H9 (cell line): ENCODE data around the gene MSLN. TPM values are rescaled to one million over a fixed set of nuclear protein-coding genes. Genes with fewer than 3 reads are reported as not detected.

Experiments
- DNase-seq: peaks from one replicate; pipeline ENCODE4 v3.0.0-alpha.2; 2017
- H2AFZ ChIP-seq: one replicate; pipeline ENCODE4 v1.6.1; 2013; ENCODE audit warnings: mild to moderate bottlenecking, low read length, control low read depth, moderate library complexity
- H2AK5ac ChIP-seq: 2 replicates; pipeline ENCODE4 v1.6.1; 2013; ENCODE audit warnings: low read length, control low read depth, mixed read lengths; ENCODE audit not compliant: insufficient read length
- H2BK120ac ChIP-seq: one replicate; pipeline ENCODE4 v1.6.1; 2013; ENCODE audit warnings: low read depth, mild to moderate bottlenecking, low read length, control low read depth, inconsistent platforms; ENCODE audit not compliant: poor library complexity, severe bottlenecking
- H2BK12ac ChIP-seq: 2 replicates; pipeline ENCODE4 v1.6.1; 2013; ENCODE audit warnings: low read length, control low read depth, mixed read lengths, low read depth; ENCODE audit not compliant: insufficient read length
- H2BK15ac ChIP-seq: 2 replicates; pipeline ENCODE4 v1.6.1; 2013; ENCODE audit warnings: low read depth, low read length, control low read depth
- H2BK20ac ChIP-seq: one replicate; pipeline ENCODE4 v1.6.1; 2013; ENCODE audit warnings: low read depth, mild to moderate bottlenecking, low read length, control low read depth, inconsistent platforms; ENCODE audit not compliant: poor library complexity, severe bottlenecking
- H2BK5ac ChIP-seq: 2 replicates; pipeline ENCODE4 v1.6.1; 2013; ENCODE audit warnings: low read length, control low read depth, mixed read lengths; ENCODE audit not compliant: insufficient read length
- H3K14ac ChIP-seq: 2 replicates; pipeline ENCODE4 v1.6.1; 2013; ENCODE audit warnings: low read length, control low read depth; ENCODE audit not compliant: insufficient read depth
- H3K18ac ChIP-seq: 2 replicates; pipeline ENCODE4 v1.6.1; 2013; ENCODE audit warnings: low read depth, mild to moderate bottlenecking, mixed read lengths, low read length, control low read depth; ENCODE audit not compliant: insufficient read length
- H3K23ac ChIP-seq: 2 replicates; pipeline ENCODE4 v1.6.1; 2013; ENCODE audit warnings: low read length, control low read depth, mixed read lengths, low read depth; ENCODE audit not compliant: insufficient read length
- H3K23me2 ChIP-seq: 2 replicates; pipeline ENCODE4 v1.6.1; 2013; ENCODE audit warnings: low read depth, mild to moderate bottlenecking, mixed read lengths, low read length, control low read depth; ENCODE audit not compliant: insufficient read length, poor library complexity, severe bottlenecking
- H3K27ac ChIP-seq: 2 replicates; pipeline ENCODE4 v1.5.1; 2013; ENCODE audit warnings: low read length, control low read depth, mixed read lengths, low read depth; ENCODE audit not compliant: insufficient read length
- H3K27me3 ChIP-seq: 2 replicates; pipeline ENCODE4 v1.6.1; 2013; ENCODE audit warnings: low read length, control low read depth, inconsistent platforms; ENCODE audit not compliant: insufficient read depth
- H3K4ac ChIP-seq: 2 replicates; pipeline ENCODE4 v1.6.1; 2013; ENCODE audit warnings: low read depth, mild to moderate bottlenecking, control low read depth, inconsistent platforms, low read length, moderate library complexity
- H3K4me1 ChIP-seq: 2 replicates; pipeline ENCODE4 v1.6.1; 2013; ENCODE audit warnings: low read length, control low read depth, inconsistent platforms; ENCODE audit not compliant: insufficient read depth
- H3K4me2 ChIP-seq: 2 replicates; pipeline ENCODE4 v1.6.1; 2013; ENCODE audit warnings: low read length, control low read depth, mixed read lengths; ENCODE audit not compliant: insufficient read length, insufficient read depth
- H3K56ac ChIP-seq: 2 replicates; pipeline ENCODE4 v1.6.1; 2013; ENCODE audit warnings: low read depth, mild to moderate bottlenecking, mixed read lengths, low read length, control low read depth; ENCODE audit not compliant: insufficient read length
- H3K79me1 ChIP-seq: 2 replicates; pipeline ENCODE4 v1.6.1; 2013; ENCODE audit warnings: low read depth, mild to moderate bottlenecking, moderate library complexity, low read length, control low read depth, inconsistent platforms; ENCODE audit not compliant: insufficient read depth, poor library complexity, severe bottlenecking
- H3K79me2 ChIP-seq: 2 replicates; pipeline ENCODE4 v1.6.1; 2013; ENCODE audit warnings: low read length, control low read depth, inconsistent platforms; ENCODE audit not compliant: insufficient read depth
- H3K9ac ChIP-seq: 2 replicates; pipeline ENCODE4 v1.6.1; 2013; ENCODE audit warnings: low read length, control low read depth, mixed read lengths; ENCODE audit not compliant: insufficient read length; ENCODE audit errors: extremely low read depth
- H3K9me3 ChIP-seq: one replicate; pipeline ENCODE4 v1.6.1; 2013; ENCODE audit warnings: low read depth, low read length, inconsistent platforms; ENCODE audit not compliant: control insufficient read depth
- H3T11ph ChIP-seq: one replicate; pipeline ENCODE4 v1.6.1; 2013; ENCODE audit warnings: mild to moderate bottlenecking, low read length, control low read depth, inconsistent platforms
- H4K20me1 ChIP-seq: one replicate; pipeline ENCODE4 v1.6.1; 2013; ENCODE audit not compliant: control insufficient read depth, insufficient read length, insufficient read depth
- H4K5ac ChIP-seq: 2 replicates; pipeline ENCODE4 v1.6.1; 2013; ENCODE audit warnings: low read depth, mild to moderate bottlenecking, mixed read lengths, low read length, control low read depth; ENCODE audit not compliant: insufficient read length
- H4K8ac ChIP-seq: replicated peaks from 2 replicates; pipeline ENCODE4 v1.6.1; 2013; ENCODE audit warnings: low read length, control low read depth, mixed read lengths, low read depth; ENCODE audit not compliant: insufficient read length
- H4K91ac ChIP-seq: 2 replicates; pipeline ENCODE4 v1.6.1; 2013; ENCODE audit warnings: low read depth, mild to moderate bottlenecking, moderate library complexity, mixed read lengths, low read length, control low read depth; ENCODE audit not compliant: insufficient read length
- H3K27ac Mint-ChIP-seq, 3 experiments: 2 replicates in 2 of 3; 3 replicates in 1 of 3; pipeline ENCODE4 v1.8.0; 2020 to 2021; ENCODE audit warnings: mixed read lengths in 3 of 3, mild to moderate bottlenecking in 1 of 3, moderate library complexity in 1 of 3
- H3K27me3 Mint-ChIP-seq: 2 replicates; pipeline ENCODE4 v1.8.0; 2021; ENCODE audit warnings: low read depth, mild to moderate bottlenecking, moderate library complexity, mixed read lengths
- H3K36me3 Mint-ChIP-seq, 3 experiments: 2 replicates in 2 of 3; 3 replicates in 1 of 3; pipeline ENCODE4 v1.8.0; 2020 to 2021; ENCODE audit warnings: low read depth in 3 of 3, mixed read lengths in 3 of 3; ENCODE audit not compliant: insufficient read depth in 1 of 3
- H3K4me1 Mint-ChIP-seq, 2 experiments: 2 replicates each; pipeline ENCODE4 v1.8.0; 2020; ENCODE audit warnings: mixed read lengths in 2 of 2
- H3K4me3 Mint-ChIP-seq, 2 experiments: 2 replicates in 1 of 2; 3 replicates in 1 of 2; pipeline ENCODE4 v1.8.0; 2020 to 2021; ENCODE audit warnings: mild to moderate bottlenecking in 2 of 2, mixed read lengths in 2 of 2, moderate library complexity in 1 of 2
- H3K9me3 Mint-ChIP-seq, 2 experiments: 2 replicates in 1 of 2; 3 replicates in 1 of 2; pipeline ENCODE4 v1.8.0; 2020; ENCODE audit warnings: mild to moderate bottlenecking in 2 of 2, mixed read lengths in 2 of 2, moderate library complexity in 1 of 2
- CTCF ChIP-seq: fragments of 200-600 bp; sonication (generic); conservative IDR thresholded peaks from 3 replicates; pipeline ENCODE4 v1.8.0; 2021; ENCODE audit warnings: antibody characterized with exemption, mild to moderate bottlenecking
- WGBS: extraction: QIAGEN DNeasy Blood & Tissue Kit; methylation state at CpG from one replicate; pipeline ENCODE4 v1.1.7; 2013; ENCODE audit warnings: missing lambda C conversion rate, low lambda C conversion rate, mixed read lengths; ENCODE audit not compliant: insufficient read length; ENCODE audit errors: extremely low coverage; 5-methylcytosine and 5-hydroxymethylcytosine counted together
- total RNA-seq: library from RNA; stranded (reverse); gene quantifications from 2 replicates; pipeline ENCODE4 v1.2.1, GENCODE V29; 2021

Gene MSLN
- total RNA-seq, 1 experiment from 2014 or later = 0.22 TPM

- peaks cover 4% of the 10 kb centered on the region for H3K23me2 ChIP-seq
- no peaks in the 10 kb centered on the region for H4K20me1 ChIP-seq
- no peak overlapping the region for H2AFZ ChIP-seq
- no peak overlapping the region for H3K14ac ChIP-seq
- no CpG with 5 or more reads among the region's 22 CpGs for WGBS
- no peak overlapping the region for H2BK5ac ChIP-seq
- no peak overlapping the region for H2BK15ac ChIP-seq
- H3K79me2 ChIP-seq = no peaks in the 10 kb centered on the region
- H2AK5ac ChIP-seq = no peak overlapping the region
- Mint-ChIP-seq H3K9me3 (peaks cover 0 to 3% of the 10 kb centered on the region in 2 experiments; a peak in 1 of 5 replicates), H3K36me3 (peaks cover 13 to 32% (median 21%) of the 10 kb centered on the region in 3 experiments; a peak in 6 of 7 replicates), H3K27me3 (peaks cover 32% of the 10 kb centered on the region), H3K27ac (no peak overlapping the region), H3K4me1 (no peaks in the 10 kb centered on the region), H3K4me3 (no peak overlapping the region)
- no peak overlapping the region for H3K56ac ChIP-seq
- no peaks in the 10 kb centered on the region for H3K79me1 ChIP-seq
- no peak overlapping the region for H3K27ac ChIP-seq
- no peak overlapping the region for H4K5ac ChIP-seq
- H3K9ac ChIP-seq = no peak overlapping the region
- no peak overlapping the region for H2BK12ac ChIP-seq
- no peak overlapping the region for H4K91ac ChIP-seq
- no peak overlapping the region for H3K4ac ChIP-seq
- TF ChIP-seq CTCF = no peak
- H2BK20ac ChIP-seq = no peak overlapping the region
- H3K27me3 ChIP-seq = no peaks in the 10 kb centered on the region; the same call in 1 of the 2 replicates
- DNase-seq = no peak
- H3K23ac ChIP-seq = no peak overlapping the region
- no peak overlapping the region for H3K18ac ChIP-seq
- no peak overlapping the region for H3K4me2 ChIP-seq
- no peak overlapping the region for H4K8ac ChIP-seq
- H2BK120ac ChIP-seq = no peak overlapping the region
- no peaks in the 10 kb centered on the region for H3K9me3 ChIP-seq
- no peak overlapping the region for H3T11ph ChIP-seq
- no peaks in the 10 kb centered on the region for H3K4me1 ChIP-seq
Measured at GRCh38 chr16:797686-798085, 37.2 kb downstream of the MSLN start.
